ENCODE data around the gene ADH7.

DNA sequence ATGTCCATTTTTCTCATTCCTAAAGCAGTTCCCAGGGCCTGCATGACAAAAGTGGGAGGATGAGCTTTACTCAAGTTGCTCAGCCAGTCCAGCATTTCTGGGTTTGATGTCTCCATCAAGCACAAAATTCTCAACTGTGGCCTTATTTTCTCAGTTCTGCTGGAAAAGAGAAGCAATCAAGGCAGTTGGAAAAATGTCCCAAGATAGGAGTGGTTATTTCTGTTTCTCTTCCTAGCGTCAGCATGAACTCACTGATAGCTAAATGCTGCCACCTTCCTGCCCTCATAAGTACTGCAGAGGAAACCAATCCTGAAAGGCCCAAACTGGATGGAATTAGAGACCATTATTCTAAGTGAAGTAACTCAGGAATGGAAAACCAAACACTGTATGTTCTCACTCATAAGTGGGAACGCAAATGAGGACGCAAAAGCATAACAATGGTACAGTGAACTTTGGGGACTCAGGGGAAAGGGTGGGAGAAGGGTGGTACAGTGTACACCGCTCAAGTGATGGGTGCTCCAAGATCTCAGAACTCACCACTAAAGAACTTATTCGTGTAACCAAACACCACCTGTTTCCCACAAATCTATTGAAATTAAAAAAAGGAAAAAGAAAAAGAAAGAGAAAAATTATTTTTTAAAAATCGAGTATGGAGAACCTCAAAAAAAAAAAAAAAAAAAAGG is 29.6 kb downstream of the ADH7 start:
- TF ChIP-seq POLR2A (IDR thresholded peaks at IDR 0.05) (no peak), POLR2AphosphoS5 (IDR thresholded peaks at IDR 0.05) (no peak), CTCF (IDR thresholded peaks at IDR 0.05) (peak; percentile 81 to 95 (median 92))

All from upper lobe of left lung (tissue), 4 donors.